Mesenteric fat pad (tissue), 1 donor: ENCODE measurements around the gene DENND1A. TPM values are rescaled to one million over a fixed set of nuclear protein-coding genes. Genes with fewer than 3 reads are reported as not detected.
"Not testable (repeated sequence)": the region's sequence is repeated elsewhere in the genome, so short reads cannot be mapped to it uniquely, and the experiment has no call there.

Source experiments
- DNase-seq: peaks from one replicate; pipeline ENCODE4 v3.0.0-alpha.2; 2020; ENCODE audit warnings: low spot score
- total RNA-seq: library from RNA; stranded (reverse); fragmentation: NEBNext Ultra II Directional; extraction: Animal tissue kit (Norgen Biotek cat#: 25700); gene quantifications from one replicate; pipeline ENCODE4 v1.2.1, GENCODE V29; 2021
- donor health status: DM: yes; HTN: yes; CAD: no.

Gene DENND1A
- total RNA-seq, 1 donor from 2014 or later: 24.4 TPM

DNA sequence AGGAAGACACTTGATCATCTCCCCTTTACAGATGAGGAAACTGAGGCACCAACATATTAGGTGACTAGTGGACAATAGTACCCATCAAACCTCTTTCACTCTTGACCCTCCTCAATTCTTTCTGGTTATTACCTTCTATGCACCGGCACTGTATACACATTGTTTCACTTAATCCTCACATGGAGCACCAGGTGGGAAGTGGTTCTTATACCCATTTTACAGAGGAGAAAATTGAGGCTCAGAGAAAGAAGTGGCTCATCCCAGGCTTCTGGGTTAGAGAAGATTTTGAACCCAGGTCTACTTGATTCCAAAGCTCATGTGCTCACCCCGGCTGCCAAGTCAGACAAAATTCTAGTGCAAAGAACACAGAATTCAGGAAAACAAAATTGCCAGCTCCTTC is 17.4 kb upstream of the DENND1A start:
- no peak for DNase-seq

DNA sequence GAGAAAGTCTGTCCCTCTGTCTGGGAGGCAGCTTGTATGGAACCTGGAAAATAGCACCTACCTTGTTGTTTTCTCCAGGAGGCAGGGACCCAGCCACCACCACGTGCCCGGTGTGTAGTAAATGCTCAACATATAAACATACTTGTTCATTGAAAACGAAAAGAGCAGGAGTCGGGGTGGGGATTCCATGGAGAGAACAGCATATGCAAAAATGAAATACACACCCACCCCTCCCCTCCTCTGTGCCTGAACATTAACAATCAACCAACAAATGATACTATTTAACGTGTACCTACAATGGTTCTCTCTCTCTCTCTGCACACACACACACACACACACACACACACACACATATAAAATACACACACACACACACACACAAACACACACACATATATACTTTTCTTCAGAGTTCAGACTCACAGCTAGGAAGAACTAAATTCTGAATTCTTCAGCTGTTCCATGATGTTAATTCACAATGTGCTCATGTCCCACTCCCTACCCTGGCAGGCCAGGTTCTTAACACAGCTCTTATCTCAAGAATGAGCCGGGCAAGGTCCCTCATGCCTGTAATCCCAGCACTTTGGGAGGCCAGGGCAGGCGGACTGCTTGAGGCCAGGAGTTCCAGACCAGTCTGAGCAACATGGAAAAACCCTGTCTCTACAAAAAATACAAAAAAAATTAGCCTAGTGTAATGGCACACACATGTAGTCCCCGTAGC is 16.3 kb upstream of the DENND1A start:
- DNase-seq: no peak

DNA sequence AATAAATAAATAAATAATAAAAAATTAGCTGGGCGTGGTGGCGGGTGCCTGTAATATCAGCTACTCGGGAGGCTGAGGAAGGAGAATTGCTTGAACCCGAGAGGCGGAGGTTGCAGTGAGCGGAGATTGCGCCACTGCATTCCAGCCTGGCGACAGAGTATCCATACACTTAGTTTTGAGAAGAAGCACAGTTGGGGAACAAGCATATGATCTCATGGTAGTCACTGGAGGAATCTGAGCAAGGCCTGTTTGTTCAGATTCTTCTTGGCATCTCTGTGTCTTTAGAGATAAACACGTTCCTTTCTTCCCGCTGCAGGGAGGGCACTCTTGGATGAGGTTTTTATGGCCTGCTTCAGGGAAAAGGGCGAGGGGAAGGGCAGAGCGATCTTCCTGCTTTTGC is 15.6 kb upstream of the DENND1A start:
- no peak for DNase-seq

DNA sequence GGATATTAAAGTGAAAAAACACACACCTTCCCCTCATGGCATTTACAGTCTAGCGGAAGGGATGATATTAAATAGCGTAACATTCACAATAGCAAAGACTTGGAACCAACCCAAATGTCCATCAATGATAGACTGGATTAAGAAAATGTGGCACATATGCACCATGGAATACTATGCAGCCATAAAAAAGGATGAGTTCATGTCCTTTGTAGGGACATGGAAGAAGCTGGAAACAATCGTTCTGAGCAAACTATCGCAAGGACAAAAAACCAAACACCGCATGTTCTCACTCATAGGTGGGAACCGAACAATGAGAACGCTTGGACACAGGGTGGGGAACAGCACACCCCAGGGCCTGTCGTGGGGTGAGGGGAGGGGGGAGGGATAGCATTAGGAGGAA is 14.5 kb upstream of the DENND1A start:
- not testable (repeated sequence) for DNase-seq

DNA sequence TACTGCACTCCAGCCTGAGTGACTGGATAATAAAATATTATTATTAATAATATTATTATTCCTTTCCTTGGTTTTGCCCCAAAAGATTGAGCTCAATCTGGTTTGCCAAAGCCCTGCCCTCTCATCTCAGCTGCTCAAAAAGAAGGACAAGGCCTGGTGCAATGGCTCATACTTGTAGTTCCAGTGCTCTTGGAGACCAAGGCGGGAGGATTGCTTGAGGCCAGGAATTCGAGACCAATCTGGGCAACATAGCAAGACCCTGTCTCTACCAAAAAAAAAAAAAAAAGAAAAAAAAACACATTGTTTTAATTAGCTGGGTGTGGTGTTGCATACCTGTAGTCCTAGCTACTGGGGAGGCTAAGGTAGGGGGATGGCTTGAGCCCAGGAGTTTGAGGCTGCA is 13.7 kb upstream of the DENND1A start:
- no peak for DNase-seq

DNA sequence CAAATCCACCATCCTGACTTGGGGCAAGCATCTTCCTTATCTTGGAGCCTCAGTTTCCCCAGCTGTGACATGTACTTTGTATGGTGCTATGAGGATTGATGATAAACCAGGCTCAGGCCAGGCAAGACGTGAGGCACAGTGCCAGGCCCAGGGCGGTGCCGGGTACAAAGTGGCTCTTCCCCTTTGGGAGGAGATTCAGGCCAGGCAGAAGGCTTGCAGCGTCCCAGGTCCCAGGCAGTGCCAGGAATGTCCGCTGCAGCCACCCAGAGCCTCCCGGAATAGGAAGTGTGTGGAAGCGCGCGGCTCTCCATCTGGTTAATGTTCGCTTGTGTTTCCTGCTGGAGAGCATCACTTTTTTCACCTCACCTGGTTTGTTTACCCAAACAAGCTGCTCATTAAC is 12.6 kb upstream of the DENND1A start:
- DNase-seq: no peak

DNA sequence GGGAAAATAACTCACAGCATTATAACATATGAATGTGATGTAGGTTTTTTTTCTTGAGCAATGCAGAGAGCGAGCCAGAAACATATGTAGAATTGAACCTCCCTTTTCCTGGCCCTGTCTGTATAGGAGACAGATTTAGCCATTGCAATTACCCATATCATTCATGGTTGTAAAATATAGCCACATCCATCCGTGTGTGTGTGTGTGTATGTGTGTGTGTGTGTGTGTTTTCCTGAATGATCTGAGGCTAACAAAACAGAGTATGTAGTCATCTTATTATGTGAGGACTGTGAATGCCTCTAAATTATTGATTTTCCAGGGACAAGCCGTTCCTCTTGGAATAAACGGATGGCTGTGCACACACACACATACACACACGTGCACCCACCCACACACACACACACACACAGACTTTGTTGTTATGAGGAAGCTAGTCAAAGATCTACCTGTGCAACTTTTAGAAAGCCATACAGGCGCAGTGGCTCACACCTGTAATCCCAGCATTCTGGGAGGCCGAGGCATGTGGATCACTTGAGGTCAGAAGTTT is 11.7 kb upstream of the DENND1A start:
- no peak for DNase-seq

DNA sequence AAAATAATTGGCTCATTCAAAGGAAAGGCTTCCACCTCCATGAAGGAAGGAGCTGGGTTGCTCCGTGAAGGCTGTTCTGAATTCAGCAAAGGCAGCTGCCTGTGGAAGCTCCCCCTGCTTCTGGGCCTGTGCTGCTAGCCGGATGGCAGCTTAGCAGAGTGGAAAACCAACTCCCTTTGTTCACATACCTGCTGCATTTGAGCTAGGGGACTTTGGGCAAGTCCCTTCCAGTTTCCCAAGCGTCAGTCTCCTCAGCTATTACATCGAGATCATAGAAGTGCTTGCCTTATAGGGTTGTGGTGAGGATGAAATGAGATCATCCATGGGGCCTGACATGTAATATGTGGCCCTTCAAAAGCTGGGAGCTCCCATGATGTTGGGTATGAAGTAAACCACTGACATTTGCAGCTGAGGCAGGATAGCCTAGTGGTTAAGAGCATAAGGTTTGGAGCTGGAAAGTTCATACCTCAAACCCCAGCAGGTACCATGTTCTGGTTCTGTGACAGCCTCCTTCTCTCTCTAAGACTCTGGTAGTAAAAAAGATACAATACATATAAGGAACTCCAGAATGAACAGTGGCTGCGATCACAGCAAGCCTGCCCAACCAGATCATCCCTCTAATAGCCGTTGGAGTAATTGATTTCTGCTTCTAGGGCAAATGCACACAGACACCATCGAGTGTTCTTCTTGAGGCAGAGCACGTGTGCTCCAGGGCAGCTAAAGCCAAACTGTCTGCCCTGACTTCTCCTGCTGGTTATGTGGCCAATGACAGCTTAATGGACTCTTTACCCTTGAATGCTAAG is 11.0 kb upstream of the DENND1A start:
- no peak for DNase-seq

DNA sequence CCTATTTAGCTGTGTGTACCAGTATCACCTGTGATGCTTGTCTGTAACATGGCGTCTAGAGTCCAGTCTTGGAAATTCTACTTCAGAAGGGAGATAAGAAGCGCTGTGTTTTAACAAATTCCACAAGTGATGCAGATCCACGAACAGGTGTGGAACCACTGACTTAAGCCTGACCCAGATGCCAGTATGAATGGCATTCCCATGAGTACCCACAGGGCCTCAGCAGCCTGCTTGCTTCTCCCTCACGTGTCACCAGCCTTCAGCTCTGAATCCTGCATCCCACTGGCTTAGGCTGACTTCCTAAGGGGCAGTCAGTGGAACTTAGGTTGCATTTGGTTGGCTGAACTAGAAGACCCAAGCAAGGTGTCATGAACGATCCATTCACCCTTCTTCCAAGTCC is 8.5 kb upstream of the DENND1A start:
- DNase-seq: no peak

DNA sequence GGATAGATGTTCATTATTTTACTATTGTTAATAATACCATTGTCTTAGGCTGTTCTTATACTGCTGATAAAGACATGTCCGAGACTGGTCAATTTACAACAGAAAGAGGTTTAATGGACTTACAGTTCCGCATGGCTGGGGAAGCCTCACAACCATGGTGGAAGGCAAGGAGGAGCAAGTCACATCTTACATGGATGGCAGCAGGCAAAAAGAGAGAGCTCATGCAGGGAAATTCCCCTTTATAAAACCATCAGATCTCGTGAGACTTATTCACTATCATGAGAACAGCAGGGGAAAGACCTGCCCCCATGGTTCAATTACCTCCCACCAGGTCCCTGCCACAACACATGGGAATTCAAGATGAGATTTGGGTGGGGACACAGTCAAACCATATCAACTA is 6.6 kb upstream of the DENND1A start:
- DNase-seq: not testable (repeated sequence)

DNA sequence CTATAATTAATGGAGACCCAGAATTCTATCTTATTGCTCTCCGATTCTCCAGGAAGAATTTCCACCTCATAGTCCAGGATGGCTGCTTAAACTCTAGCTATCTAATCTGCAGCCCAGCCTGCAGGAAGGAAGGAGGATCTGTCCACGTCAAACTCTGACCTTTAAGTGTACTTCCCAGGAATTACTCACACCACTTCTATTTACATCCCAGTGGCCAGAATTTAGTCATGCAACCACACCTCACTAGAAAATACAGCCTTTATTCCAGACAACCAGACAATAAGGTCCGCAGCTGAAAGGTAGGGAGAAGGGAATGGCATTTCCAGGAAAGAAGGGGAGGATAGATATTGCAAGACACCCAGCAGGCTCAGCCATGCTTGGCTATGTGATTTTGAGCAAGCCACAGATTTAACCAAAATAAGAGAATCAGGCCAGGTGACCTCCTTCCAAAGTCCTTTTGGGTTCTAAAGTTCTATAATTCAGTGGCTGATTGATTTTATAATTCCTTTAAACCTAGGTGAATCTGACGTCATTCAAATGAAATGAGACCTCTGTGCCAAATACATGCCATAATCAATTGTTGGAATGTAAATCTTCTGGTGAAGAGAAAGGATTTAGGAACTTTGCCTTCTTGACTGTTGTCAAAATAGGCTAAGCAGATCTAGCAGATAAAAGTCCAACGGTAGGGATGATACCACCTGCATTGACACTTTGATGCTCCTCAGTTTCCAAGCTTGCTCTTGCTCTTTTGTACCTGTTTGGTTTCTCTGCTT is 3.7 kb upstream of the DENND1A start:
- no peak for DNase-seq

DNA sequence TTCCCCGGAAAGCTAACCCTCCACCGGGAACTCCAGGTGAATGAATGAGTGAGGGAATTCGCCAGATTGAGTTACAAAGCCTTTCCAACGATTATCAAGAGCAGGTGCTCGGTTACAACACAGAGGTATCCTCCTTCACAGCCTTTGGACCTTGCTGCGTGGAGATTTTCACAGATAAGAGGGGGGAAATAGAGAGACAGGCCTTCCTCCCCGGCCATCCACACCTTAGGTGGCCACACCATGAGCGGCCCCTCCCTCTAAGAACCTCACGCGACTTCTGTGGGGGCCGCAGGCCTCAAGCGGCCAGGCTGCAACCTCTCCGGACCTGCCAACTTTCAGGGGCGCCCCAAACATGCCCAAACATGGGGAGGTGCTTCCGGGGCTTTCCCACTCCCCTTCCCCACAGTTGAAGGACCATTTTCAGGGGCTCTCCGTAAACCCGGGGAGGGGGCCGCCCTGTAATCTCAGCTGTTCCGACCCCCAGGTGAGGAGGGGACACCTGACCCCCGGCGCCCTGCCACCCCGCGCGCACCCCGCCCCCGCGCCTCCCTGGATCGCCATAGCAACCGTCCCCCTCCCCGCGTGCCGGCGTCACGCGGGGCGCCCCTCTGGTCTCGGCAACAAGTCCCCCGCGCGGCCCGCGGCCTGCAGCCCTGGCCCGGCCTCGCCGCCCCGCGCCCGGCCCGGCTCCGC is 603 bp downstream of the DENND1A start:
- DNase-seq: no peak

DNA sequence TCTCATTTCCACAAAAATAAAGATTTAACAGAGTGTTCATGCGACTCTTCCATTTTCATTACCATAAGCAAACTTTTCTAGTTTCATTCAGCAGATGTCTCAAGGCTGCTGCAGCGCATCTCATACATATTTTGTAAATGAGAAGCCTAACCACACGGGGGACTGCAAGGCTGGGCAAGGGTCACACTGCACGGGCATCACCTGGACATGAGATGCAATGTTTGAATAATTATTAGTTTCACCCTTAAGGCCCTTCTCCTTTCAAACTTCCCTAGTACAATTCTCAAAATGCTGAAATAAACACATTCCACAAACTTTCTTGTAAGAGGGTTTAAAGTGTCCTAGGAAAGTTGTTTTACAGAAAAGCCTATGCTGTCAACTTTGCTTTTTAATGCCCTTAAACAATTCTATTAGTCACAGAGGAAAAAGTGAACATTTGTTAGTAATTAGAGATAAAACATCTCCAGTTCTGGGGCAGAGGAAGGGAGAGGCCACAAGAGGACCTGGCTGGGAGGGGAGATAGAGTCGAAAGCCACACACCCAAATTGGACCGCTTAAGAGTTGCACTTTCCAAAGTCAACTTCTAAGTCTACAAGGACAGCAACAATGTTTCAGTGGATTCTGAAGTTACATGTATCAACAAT is 1.3 kb downstream of the DENND1A start:
- no peak for DNase-seq

DNA sequence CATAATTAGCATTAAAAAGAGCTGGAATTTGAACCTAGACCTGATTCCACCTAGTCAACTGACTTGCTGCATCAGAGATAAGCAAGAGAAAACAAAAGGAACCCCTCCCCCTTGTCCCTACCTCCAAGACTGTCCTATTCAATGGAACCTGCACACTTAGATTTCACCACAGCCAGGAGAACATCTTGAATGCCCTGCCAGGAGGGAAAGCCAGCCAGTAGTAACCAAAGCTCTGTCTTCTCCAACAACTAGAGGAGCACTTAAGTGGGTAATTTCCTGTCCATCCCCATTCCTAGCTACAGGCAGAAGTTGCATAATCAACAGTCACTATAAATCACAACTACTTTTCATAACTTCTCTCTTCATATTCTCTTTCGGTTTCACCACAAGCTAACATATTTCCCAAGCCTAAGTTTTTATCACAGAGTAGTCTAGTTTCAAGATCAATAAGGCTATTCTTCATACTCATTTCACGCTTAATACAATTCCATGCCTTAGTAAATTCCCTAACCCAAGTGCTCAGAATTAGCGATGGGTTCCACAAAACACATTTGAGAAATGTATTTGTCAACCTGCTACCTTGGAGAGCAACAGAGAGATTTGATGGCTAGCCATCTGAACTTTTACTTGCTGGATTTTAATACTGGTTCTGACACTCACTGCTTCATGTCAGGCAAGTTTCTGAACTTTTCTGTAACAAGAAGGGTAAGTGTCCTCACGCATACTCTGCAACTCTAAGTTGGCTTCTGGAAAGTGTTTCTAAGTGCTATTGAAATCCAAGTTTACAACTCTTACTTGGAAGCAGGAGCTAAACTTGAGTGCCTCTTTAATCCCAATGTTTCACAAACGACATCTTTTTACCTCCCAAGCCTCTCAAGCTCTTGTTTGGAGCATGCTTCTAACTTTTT is 2.0 kb downstream of the DENND1A start:
- no peak for DNase-seq

DNA sequence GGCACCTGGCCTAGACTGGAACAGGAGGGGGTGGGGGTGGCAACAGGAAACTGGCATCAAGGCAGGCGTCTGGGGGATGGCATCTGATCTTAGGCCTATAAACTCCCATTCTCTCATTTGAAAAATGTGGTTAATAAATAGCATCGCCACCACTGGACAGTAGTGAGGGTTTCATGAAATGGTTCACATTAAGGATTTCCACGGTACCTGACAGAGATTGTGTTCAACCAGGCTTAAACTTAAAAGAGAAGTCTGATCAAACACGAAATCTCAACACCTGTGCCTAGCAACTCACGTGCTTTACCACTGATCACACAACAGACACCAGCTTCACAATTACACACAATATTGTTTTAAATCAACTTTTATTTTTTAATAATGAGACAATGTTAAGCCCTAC is 3.0 kb downstream of the DENND1A start:
- no peak for DNase-seq

DNA sequence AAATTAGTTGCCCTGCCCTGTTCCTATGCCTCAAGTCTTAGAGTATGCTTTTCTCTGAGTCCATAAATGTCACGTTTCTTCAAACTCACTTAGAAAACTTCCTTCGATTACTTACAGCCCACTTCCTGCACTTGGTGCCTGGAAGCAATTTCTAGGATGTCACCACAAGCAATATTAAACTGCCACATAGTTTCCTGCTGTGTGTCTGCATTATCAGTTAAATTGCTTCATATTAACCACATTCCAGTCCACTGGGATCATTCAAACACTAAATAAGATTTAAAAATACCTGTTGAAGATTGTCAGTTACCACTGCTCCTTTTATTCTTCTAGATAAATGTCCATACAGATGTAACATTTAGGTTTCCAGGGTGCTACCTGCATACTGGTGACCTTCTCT is 4.1 kb downstream of the DENND1A start:
- DNase-seq: no peak

DNA sequence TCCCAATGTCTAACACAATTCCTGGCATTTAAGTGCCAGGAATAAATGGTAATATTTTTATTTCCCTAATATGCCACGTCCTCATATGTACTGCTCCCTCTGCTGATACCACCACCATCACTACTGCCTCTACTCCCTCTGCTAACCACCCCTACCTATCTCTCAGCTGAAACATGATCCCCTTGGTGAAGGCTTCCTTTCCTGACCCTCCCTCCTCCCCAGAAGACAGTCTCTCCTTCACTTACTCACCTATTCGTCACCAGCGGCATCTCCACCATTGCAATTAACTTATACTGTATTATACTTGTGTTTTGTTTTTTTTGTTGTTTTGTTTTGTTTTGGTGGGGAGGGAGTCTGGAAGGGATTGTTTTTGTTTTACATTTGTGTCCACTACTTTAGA is 4.8 kb downstream of the DENND1A start:
- no peak for DNase-seq

DNA sequence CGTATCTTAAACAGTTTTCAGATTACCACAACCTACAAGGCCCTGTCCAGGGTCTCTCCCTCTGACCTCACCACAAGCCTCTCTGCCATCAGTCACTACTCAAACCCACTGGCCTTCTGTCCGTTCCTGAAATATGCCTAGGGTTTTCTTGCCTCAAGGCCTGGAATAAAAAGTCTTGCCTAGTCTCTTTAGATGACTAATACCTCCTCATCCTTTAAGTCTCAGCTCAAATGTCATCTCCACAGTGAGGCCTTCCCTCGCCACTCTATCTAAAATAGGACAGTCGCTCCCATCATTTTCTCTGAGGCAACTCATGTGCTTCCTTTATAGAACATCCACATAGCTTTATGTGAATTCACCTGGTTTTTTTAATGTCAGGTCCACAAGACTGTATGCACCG is 5.2 kb downstream of the DENND1A start:
- DNase-seq: no peak

DNA sequence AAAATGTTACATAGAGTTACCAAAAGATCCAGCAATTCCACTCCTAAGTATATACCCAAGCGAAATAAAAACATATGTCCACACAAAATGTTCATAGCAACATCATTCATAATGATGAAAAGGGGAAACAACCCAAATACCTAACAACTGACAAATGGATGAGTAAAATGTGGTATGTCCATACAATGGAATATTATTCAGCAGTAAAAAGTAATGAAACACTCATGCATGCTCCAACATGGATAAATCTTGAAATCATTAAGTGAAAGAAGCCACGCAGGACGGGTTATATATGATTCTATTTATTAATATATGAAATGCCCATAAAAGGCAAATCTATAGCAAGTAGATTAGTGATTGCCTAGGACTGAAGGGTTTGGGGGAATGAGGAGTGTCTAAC is 6.0 kb downstream of the DENND1A start:
- no peak for DNase-seq

DNA sequence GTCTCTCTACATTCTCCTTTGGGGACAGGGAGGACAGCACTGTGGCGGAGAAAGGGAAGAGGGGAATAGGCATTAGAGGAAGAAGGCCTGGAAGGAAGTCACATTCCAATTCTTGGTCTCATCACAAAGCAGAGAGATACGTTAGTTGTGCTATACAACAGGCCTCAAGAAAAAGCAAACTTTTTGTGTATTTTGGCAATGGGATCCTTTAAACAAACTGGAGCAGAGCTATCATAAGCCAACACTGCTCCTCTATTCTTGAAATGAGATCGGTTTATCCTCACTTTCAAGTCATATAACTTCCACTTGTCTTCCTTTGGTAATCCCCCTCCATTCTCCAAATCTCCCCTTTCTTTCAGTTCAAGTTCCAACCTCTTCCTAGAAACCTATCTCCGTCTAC is 6.5 kb downstream of the DENND1A start:
- no peak for DNase-seq
